M059J (cell line): ENCODE data around the gene ABCC3. TPM values are rescaled to one million over a fixed set of nuclear protein-coding genes. Genes with fewer than 3 reads are reported as not detected.
"Not testable (repeated sequence)": the region's sequence is repeated elsewhere in the genome, so short reads cannot be mapped to it uniquely, and the experiment has no call there.

Experiments
- DNase-seq: peaks from one replicate; pipeline ENCODE4 v3.0.0-alpha.2; 2012; ENCODE audit warnings: low read depth
- total RNA-seq: library from RNA; depleted of rRNA; stranded (reverse); fragments of >200 nt; shearing (Covaris generic); gene quantifications from 2 replicates; pipeline ENCODE4 v1.2.3, GENCODE V29; 2014

ABCC3 gene
- total RNA-seq, 1 experiment from 2014 or later: 9.3 TPM

DNA sequence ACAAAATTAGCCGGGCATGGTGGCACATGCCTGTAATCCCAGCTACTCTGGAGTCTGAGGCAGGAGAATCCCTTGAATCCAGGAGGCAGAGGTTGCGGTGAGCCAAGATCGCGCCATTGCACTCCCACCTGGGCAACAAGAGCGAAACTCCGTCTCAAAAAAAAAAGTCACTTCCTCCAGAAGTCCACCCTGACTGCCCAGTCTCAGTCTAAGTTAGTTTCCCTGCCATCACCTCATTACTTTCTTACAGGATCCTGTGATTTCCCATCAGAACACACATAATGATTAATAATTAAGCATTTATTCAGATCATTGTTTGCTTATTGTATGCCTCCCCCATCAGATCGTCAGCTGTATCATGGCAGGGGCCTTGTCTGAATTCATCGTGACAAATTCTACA is 31.6 kb downstream of the ABCC3 start:
- DNase-seq: no peak

- no peak for DNase-seq
These were observed 32.8 kb downstream of the ABCC3 start for GRCh38 chr17:50667259-50668024.

GRCh38 chr17:50668025-50668837 is 33.5 kb downstream of the ABCC3 start:
- DNase-seq: peak; percentile 68

GRCh38 chr17:50668838-50669581 is 34.3 kb downstream of the ABCC3 start:
- no peak for DNase-seq

DNA sequence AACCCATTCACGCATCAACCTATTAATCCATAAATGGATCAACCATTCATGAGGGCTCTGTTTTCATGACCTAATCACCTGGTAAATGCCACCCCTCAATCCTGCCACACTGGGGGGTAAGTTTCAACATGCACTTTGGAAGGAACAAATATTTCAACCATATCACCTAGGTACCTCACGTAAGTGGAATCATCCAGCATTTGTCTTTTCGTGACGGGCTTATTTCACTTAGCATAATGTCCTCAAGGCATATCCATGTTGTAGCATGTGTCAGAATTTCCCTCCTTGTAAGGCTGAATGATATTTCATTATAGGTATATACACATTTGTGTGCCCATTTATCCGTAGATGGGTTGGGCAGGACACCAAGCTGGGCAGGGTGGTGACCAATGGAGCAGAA is 37.4 kb downstream of the ABCC3 start:
- no peak for DNase-seq

DNA sequence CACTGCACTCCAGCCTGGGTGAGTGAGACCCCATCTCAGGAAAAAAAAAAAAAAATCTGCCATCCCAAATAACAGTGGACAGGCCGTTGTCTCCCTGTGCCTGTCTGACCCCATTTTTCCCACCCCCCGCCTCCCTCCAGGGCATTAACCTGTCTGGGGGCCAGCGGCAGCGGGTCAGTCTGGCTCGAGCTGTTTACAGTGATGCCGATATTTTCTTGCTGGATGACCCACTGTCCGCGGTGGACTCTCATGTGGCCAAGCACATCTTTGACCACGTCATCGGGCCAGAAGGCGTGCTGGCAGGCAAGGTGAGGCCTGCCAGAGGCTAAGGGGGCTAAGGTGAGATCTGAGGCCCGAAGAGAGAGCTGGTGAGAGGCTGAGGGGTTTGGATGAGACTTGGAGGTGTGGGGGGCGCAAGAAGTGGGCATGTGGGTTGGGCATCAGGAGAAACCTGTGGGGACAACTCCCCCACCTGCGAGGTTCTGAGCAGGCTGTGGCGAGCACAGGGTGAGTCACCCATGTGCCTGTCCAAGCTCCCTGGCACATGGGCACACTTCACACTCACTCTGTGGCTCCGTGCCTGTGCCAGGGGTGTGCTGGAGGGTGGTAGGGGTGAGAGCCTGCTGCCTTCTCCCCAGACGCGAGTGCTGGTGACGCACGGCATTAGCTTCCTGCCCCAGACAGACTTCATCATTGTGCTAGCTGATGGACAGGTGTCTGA is 38.3 kb downstream of the ABCC3 start:
- peak; percentile 89 for DNase-seq

- no peak for DNase-seq
These were observed 40.5 kb downstream of the ABCC3 start for GRCh38 chr17:50675190-50675589.

DNA sequence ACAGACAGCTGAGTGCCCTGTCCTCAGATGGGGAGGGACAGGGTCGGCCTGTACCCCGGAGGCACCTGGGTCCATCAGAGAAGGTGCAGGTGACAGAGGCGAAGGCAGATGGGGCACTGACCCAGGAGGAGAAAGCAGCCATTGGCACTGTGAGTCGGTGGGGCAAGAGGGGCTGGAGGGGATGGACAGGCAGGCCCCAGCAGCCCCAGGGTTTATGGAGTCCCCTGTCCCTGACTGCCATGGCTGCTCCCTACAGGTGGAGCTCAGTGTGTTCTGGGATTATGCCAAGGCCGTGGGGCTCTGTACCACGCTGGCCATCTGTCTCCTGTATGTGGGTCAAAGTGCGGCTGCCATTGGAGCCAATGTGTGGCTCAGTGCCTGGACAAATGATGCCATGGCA is 40.9 kb downstream of the ABCC3 start:
- DNase-seq: no peak

DNA sequence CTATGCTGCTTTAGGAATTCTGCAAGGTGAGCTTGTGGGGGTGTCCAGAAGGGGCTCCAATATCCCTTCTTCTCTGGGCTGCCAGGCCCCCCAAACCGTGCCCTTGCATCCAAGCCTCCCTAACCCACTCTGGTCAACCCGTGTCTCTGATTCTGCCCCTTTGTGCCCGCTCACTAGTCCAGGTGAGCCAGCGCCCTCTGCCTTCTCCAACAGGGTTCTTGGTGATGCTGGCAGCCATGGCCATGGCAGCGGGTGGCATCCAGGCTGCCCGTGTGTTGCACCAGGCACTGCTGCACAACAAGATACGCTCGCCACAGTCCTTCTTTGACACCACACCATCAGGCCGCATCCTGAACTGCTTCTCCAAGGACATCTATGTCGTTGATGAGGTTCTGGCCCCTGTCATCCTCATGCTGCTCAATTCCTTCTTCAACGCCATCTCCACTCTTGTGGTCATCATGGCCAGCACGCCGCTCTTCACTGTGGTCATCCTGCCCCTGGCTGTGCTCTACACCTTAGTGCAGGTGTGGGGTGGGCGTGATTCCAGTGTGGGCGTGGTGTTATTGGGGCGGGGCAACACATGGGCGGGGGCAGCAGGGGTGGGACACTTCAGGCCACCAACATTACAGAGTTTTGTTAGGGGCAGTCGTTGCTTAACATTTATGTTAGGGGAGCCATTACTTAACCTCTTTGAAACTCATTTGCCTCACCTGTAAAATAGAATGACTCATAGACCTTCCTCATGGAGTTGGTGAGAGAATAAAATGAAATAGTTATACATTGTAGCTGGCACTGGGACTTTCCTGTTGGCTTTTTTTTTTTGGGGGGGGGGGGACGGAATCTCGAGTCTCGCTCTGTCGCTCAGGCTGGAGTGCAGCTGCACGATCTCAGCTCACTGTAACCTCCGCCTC is 41.6 kb downstream of the ABCC3 start:
- no peak for DNase-seq

DNA sequence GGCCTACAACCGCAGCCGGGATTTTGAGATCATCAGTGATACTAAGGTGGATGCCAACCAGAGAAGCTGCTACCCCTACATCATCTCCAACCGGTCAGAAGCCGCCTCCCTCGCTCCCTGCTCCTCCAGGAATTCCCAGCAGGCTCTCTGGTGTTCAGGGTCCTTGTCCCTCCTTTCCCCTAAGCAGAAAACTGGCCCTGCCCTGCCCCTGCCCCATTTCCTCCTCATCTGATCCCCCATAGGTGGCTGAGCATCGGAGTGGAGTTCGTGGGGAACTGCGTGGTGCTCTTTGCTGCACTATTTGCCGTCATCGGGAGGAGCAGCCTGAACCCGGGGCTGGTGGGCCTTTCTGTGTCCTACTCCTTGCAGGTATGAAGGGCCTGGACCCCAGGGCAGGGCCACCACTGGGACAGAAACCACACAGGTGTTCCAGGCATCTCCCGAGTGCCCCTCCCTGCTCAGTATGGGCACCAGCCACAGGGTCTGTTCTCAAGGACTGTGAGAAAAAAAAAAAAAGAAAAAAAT is 43.2 kb downstream of the ABCC3 start:
- no peak for DNase-seq

DNA sequence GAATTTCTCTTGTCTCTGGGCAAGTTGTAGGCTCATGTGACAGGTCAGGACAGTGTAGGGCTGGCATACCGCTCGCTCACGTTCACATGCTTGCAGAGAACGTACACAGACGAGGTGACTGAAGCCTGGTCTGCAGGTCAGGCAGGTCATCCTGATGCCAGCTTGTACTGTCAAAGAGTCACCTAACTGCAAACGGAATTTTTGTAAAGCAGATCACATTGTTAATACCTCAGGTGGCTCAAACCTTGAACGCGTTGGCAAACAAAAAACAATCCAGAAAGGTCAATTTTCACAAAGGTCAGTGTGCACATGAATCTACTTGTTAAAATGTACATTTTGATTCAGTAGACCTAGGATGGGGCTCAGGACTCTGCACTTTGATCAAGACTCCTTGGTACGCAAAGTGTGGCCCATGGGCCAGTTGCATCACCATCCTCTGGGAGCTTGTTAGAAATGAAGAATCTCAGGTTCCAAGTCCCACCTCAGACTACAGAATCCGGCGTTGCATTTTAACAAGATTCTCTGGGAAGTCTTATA is 44.4 kb downstream of the ABCC3 start:
- no peak for DNase-seq

DNA sequence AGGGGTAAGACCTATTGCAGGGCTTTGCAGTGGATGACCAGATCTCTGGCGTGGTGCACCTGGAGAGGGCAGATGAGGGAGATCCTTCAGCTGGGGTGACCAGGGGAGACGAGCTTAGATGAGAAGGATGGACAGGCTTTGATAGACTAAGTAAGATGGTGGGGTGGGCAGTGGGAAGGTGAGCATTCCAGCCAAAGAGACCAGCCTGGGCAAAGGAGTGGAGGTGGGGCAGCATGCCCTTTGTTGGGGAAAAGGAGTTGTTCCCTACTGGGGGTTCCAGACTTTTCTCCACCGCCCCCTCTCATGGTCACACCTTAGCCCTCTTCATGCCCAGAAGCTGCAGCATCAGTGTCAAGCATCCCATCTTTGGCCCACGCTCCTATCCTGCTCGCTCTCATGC is 45.4 kb downstream of the ABCC3 start:
- no peak for DNase-seq

GRCh38 chr17:50680543-50681262 is 46.0 kb downstream of the ABCC3 start:
- not testable (repeated sequence) for DNase-seq

DNA sequence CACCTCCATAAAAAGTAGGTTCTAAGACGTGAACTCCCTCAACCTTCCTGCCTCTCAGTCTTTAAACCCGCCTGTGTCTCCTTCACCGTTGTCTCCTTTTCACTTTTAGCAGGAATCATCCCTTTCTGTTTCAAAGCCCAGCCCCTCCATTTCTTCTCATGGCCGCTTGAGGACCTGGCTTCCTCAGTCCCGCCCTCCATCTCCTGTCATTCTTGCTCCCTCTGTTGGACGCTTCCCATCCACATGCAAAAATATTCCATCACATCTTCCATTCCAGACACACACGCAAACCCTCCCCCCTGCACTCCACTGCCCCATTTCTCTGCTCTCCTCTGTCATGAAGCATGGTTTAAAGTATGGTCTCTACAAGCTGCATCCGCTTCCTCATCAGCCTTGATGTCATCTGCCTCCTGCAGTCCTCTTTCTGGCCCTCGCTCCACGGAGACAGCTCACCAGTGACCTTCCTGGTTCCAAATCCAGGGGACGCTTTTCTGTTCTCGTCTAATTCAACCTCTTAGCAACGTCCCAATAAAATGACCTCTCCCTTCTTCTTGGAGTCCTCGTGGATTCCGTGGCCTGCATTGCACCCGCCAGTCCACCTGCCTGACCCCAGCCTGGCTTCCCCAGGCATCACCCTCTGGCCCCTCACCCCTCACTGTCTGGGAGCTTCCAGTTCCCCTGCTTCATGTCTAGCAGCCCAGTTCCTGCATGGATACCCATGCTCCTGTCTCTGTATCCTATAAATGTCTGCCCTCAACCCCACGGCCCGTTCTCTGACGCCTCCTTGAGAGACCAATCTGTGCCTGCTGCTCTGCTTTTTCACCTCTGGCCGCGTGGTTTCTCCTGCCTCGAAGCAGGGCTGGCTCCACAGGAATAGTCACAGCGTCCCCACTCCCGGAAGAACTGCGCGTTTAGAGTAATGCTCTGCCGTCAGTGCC is 46.9 kb downstream of the ABCC3 start:
- peak; percentile 76 for DNase-seq

DNA sequence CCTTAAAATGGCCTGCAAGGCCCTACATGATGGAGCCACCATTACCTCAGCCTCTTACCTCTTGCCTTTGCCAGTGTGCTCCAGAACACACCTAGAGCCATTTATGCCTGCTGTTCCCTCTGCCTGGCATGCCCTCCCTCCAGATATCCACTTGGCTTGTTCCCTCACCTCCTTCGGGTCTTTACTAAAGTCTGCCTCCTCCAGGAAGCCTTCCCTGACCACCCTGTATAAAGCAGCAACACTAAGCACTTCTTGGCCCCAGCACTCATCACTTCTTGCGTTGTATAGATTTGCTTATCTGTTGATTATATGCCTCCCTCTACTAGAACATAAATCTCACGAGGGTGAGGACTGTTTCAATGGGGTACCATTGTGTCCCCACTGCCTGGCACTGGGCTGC is 47.8 kb downstream of the ABCC3 start:
- DNase-seq: no peak

DNA sequence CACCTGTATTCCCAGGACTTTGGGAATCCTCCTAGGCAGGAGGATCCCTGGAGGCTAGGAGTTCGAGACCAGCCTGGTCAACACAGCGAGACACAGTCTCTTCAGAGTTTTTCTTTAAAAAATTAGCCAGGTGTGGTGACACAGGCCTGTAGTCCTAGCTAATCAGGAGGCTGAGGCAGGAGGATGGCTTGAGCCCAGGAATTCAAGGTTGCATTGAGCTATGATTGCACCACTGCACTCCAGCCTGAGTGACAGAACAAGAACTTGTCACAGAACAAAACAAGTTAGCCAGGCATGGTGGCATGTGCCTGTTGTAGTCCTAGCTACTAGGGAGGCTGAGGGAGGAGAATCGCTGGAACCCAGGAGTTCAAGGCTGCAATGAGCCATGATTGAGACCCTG is 48.3 kb downstream of the ABCC3 start:
- DNase-seq: no peak

GRCh38 chr17:50683434-50684287 is 49.0 kb downstream of the ABCC3 start:
- no peak for DNase-seq

- DNase-seq: no peak
These were observed 49.6 kb downstream of the ABCC3 start for GRCh38 chr17:50684288-50684611.
